Adipocyte (in vitro differentiated cells): ENCODE measurements around the gene HBQ1.
A peak's percentile ranks its signal among the peaks of the same experiment; 100 is the strongest.

ENCODE experiments used
- DNase-seq: peaks from one replicate; pipeline ENCODE4 v3.0.0-alpha.2; 2015; ENCODE audit warnings: low read depth
- H3K27me3 ChIP-seq: replicated peaks from 2 replicates; pipeline ENCODE4 v1.7.0; 2013; ENCODE audit warnings: mild to moderate bottlenecking, low read length, moderate library complexity; ENCODE audit not compliant: control insufficient read depth, insufficient read depth
- H3K36me3 ChIP-seq: 2 replicates; pipeline ENCODE4 v1.7.0; 2013; ENCODE audit warnings: low read length, mild to moderate bottlenecking, moderate library complexity; ENCODE audit not compliant: control insufficient read depth, insufficient read depth, severe bottlenecking
- H3K4me1 ChIP-seq: 2 replicates; pipeline ENCODE4 v1.7.0; 2013; ENCODE audit warnings: mild to moderate bottlenecking, low read length, moderate library complexity; ENCODE audit not compliant: control insufficient read depth, insufficient read depth
- H3K4me3 ChIP-seq: 2 replicates; pipeline ENCODE4 v1.7.0; 2013; ENCODE audit warnings: mild to moderate bottlenecking, low read length, moderate library complexity
- H3K9ac ChIP-seq: 2 replicates; pipeline ENCODE4 v1.7.0; 2013; ENCODE audit warnings: mild to moderate bottlenecking, low read length, moderate library complexity
- H3K9me3 ChIP-seq: 2 replicates; pipeline ENCODE4 v1.7.0; 2013; ENCODE audit warnings: mild to moderate bottlenecking, low read length, moderate library complexity; ENCODE audit not compliant: control insufficient read depth

Gene HBQ1

GRCh38 chr16:179211-180092 is 807 bp upstream of the HBQ1 start:
- Histone ChIP-seq H3K4me3 (no peak overlapping the region), H3K4me1 (peaks cover 8% of the 10 kb centered on the region), H3K9ac (no peak overlapping the region), H3K36me3 (no peaks in the 10 kb centered on the region), H3K27me3 (peaks cover 36% of the 10 kb centered on the region), H3K9me3 (no peaks in the 10 kb centered on the region)
- no peak for DNase-seq

GRCh38 chr16:180681-181564 is 664 bp downstream of the HBQ1 start:
- DNase-seq, result peak; percentile 82
- no peaks in the 10 kb centered on the region for H3K9me3 ChIP-seq
- H3K4me1 ChIP-seq, result peaks cover 8% of the 10 kb centered on the region
- no peaks in the 10 kb centered on the region for H3K36me3 ChIP-seq
- peaks cover 26% of the 10 kb centered on the region for H3K27me3 ChIP-seq
- no peak overlapping the region for H3K9ac ChIP-seq
- H3K4me3 ChIP-seq, result peak overlapping the region; percentile 47

GRCh38 chr16:181565-182021 is 1.3 kb downstream of the HBQ1 start:
- DNase-seq, result no peak

GRCh38 chr16:183005-183404 is 2.7 kb downstream of the HBQ1 start:
- no peaks in the 10 kb centered on the region for H3K9me3 ChIP-seq
- no peak overlapping the region for H3K4me3 ChIP-seq
- peaks cover 19% of the 10 kb centered on the region for H3K27me3 ChIP-seq
- H3K36me3 ChIP-seq, result peaks cover 9% of the 10 kb centered on the region
- no peak overlapping the region for H3K9ac ChIP-seq
- DNase-seq, result no peak
- H3K4me1 ChIP-seq, result peaks cover 8% of the 10 kb centered on the region

More at GRCh38 chr16:181565-182021, 1.3 kb downstream of the HBQ1 start:
- Histone ChIP-seq H3K4me1 (peaks cover 8% of the 10 kb centered on the region), H3K9me3 (no peaks in the 10 kb centered on the region), H3K4me3 (no peak overlapping the region), H3K9ac (peak overlapping the region; percentile 0), H3K36me3 (no peaks in the 10 kb centered on the region), H3K27me3 (peaks cover 26% of the 10 kb centered on the region)

GRCh38 chr16:185213-185612 is 5.0 kb downstream of the HBQ1 start:
- DNase-seq, result no peak
- no peaks in the 10 kb centered on the region for H3K27me3 ChIP-seq
- no peak overlapping the region for H3K9ac ChIP-seq
- H3K9me3 ChIP-seq, result no peaks in the 10 kb centered on the region
- H3K4me3 ChIP-seq, result no peak overlapping the region
- peaks cover 30% of the 10 kb centered on the region for H3K36me3 ChIP-seq
- H3K4me1 ChIP-seq, result peaks cover 6% of the 10 kb centered on the region

- H3K4me3 ChIP-seq, result no peak overlapping the region
- peaks cover 35% of the 10 kb centered on the region for H3K36me3 ChIP-seq
- H3K27me3 ChIP-seq, result no peaks in the 10 kb centered on the region
- H3K4me1 ChIP-seq, result peaks cover 5% of the 10 kb centered on the region
- DNase-seq, result no peak
- no peaks in the 10 kb centered on the region for H3K9me3 ChIP-seq
- no peak overlapping the region for H3K9ac ChIP-seq
These were observed 5.4 kb downstream of the HBQ1 start for GRCh38 chr16:185691-186090.

GRCh38 chr16:187330-187729 is 7.1 kb downstream of the HBQ1 start:
- Histone ChIP-seq H3K4me3 (no peak overlapping the region), H3K27me3 (no peaks in the 10 kb centered on the region), H3K36me3 (peaks cover 51% of the 10 kb centered on the region), H3K9me3 (no peaks in the 10 kb centered on the region), H3K9ac (no peak overlapping the region), H3K4me1 (no peaks in the 10 kb centered on the region)
- DNase-seq, result no peak

- DNase-seq, result no peak
- H3K4me3 ChIP-seq, result no peak overlapping the region
- H3K9me3 ChIP-seq, result no peaks in the 10 kb centered on the region
- no peak overlapping the region for H3K9ac ChIP-seq
- H3K4me1 ChIP-seq, result no peaks in the 10 kb centered on the region
- peaks cover 65% of the 10 kb centered on the region for H3K36me3 ChIP-seq
- no peaks in the 10 kb centered on the region for H3K27me3 ChIP-seq
These were observed 8.4 kb downstream of the HBQ1 start for GRCh38 chr16:188674-189073.

GRCh38 chr16:189604-190186 is 9.4 kb downstream of the HBQ1 start:
- Histone ChIP-seq H3K9ac (no peak overlapping the region), H3K36me3 (peaks cover 74% of the 10 kb centered on the region)

GRCh38 chr16:191831-192230 is 11.6 kb downstream of the HBQ1 start:
- no peak overlapping the region for H3K4me3 ChIP-seq
- H3K27me3 ChIP-seq, result no peaks in the 10 kb centered on the region
- no peak for DNase-seq
- no peaks in the 10 kb centered on the region for H3K9me3 ChIP-seq
- H3K36me3 ChIP-seq, result peaks cover 96% of the 10 kb centered on the region
- H3K4me1 ChIP-seq, result no peaks in the 10 kb centered on the region
- H3K9ac ChIP-seq, result no peak overlapping the region

More at GRCh38 chr16:189604-190186, 9.4 kb downstream of the HBQ1 start:
- Histone ChIP-seq H3K4me1 (no peaks in the 10 kb centered on the region), H3K4me3 (no peak overlapping the region), H3K9me3 (no peaks in the 10 kb centered on the region), H3K27me3 (no peaks in the 10 kb centered on the region)
- no peak for DNase-seq

- no peaks in the 10 kb centered on the region for H3K9me3 ChIP-seq
- no peaks in the 10 kb centered on the region for H3K4me1 ChIP-seq
- no peak overlapping the region for H3K4me3 ChIP-seq
- no peak for DNase-seq
- no peaks in the 10 kb centered on the region for H3K27me3 ChIP-seq
- H3K36me3 ChIP-seq, result peaks cover 97% of the 10 kb centered on the region
- H3K9ac ChIP-seq, result no peak overlapping the region
These were observed 12.4 kb downstream of the HBQ1 start for GRCh38 chr16:192686-193085.
